ENCODE measurements around the gene DAZL.

DNA sequence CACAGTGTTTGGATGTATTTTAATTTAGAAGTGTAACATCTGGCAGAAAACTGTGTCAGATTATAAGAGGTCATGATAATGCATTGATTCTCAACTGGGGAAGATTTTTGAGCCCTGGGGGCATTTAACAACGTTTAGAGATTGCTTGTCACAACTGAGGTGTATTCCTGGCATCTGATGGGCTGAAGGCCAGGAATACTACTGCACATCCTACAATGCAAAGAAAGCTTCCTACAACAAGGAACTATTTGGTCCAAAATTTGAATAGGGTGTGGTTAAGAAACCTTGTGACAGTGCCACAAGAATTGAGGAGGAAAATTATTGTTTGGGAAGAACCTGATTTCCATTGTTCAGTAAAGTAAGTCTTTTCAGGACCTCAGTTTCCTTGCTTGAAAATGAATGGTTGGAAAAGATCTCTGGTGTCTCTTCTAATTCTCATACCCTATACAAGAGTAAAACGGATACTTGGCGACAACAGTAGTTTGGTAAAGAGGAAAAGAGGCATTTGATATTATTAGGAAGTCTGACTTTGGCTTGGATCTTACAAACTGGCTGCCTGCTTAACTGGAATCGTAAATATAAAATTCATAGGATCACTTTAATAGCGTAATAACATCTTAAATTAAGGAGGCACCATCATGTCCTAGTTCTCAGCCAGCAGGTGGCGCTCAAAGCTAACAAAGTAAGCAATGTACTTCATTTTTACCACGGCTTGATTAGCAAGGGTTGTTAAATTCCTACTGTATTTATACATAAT lies 4.3 kb downstream of the DAZL start:
- TF ChIP-seq CTCF (IDR thresholded peaks at IDR 0.05), result peak; percentile 72; the same call in 1 of the 2 replicates
- TF ChIP-seq, protein P1, sequence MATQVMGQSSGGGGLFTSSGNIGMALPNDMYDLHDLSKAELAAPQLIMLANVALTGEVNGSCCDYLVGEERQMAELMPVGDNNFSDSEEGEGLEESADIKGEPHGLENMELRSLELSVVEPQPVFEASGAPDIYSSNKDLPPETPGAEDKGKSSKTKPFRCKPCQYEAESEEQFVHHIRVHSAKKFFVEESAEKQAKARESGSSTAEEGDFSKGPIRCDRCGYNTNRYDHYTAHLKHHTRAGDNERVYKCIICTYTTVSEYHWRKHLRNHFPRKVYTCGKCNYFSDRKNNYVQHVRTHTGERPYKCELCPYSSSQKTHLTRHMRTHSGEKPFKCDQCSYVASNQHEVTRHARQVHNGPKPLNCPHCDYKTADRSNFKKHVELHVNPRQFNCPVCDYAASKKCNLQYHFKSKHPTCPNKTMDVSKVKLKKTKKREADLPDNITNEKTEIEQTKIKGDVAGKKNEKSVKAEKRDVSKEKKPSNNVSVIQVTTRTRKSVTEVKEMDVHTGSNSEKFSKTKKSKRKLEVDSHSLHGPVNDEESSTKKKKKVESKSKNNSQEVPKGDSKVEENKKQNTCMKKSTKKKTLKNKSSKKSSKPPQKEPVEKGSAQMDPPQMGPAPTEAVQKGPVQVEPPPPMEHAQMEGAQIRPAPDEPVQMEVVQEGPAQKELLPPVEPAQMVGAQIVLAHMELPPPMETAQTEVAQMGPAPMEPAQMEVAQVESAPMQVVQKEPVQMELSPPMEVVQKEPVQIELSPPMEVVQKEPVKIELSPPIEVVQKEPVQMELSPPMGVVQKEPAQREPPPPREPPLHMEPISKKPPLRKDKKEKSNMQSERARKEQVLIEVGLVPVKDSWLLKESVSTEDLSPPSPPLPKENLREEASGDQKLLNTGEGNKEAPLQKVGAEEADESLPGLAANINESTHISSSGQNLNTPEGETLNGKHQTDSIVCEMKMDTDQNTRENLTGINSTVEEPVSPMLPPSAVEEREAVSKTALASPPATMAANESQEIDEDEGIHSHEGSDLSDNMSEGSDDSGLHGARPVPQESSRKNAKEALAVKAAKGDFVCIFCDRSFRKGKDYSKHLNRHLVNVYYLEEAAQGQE (IDR thresholded peaks at IDR 0.05; ENCODE audit: insufficient read depth in 1 of 2, low read depth in 2 of 2, low read length in 1 of 2), result no peak
- TF ChIP-seq SIN3A (IDR thresholded peaks at IDR 0.05; ENCODE audit: borderline replicate concordance, insufficient read depth, low read depth, low read length), result no peak
- no peak for TF ChIP-seq POLR2AphosphoS5 (IDR thresholded peaks at IDR 0.05; ENCODE audit: low read depth, low read length)

Measured in Panc1 (cell line).